SK-N-SH treated with all-trans-retinoic acid at 6 μM for 48 hours (cell line): ENCODE data around the gene CISD3.

ENCODE experiments used
- ATAC-seq: fragments of 200-7000 bp; cut with Tn5 transposase; 3 replicates; pipeline ENCODE4 v1.9.1; 2020; ENCODE audit warnings: mild to moderate bottlenecking, moderate library complexity
- ARNTL ChIP-seq: fragments of 450-650 bp; formaldehyde crosslinking; IDR thresholded peaks from 2 replicates; pipeline ENCODE4 v1.5.0; 2020; ENCODE audit warnings: low read depth, mild to moderate bottlenecking, moderate library complexity, borderline replicate concordance
- BACH2 ChIP-seq: fragments of 250-450 bp; sonication (Bioruptor Pico); IDR thresholded peaks from 2 replicates; pipeline ENCODE4 v1.9.0; 2021; ENCODE audit warnings: mild to moderate bottlenecking, borderline replicate concordance
- CSDC2 ChIP-seq: fragments of 250-450 bp; sonication (Bioruptor Pico); IDR thresholded peaks from 2 replicates; pipeline ENCODE4 v1.5.0; 2020; ENCODE audit warnings: mild to moderate bottlenecking, moderate library complexity
- GLIS3 ChIP-seq: fragments of 250-450 bp; sonication (Bioruptor Pico); IDR thresholded peaks from 2 replicates; pipeline ENCODE4 v1.5.0; 2020; ENCODE audit warnings: mild to moderate bottlenecking, moderate library complexity
- ISL1 ChIP-seq: fragments of 250-450 bp; sonication (Bioruptor Pico); IDR thresholded peaks from 2 replicates; pipeline ENCODE4 v2.1.2; 2022; ENCODE audit warnings: mild to moderate bottlenecking, moderate library complexity
- OSR1 ChIP-seq: fragments of 250-450 bp; sonication (Bioruptor Pico); IDR thresholded peaks from 2 replicates; pipeline ENCODE4 v1.8.0; 2022; ENCODE audit warnings: moderate library complexity, mild to moderate bottlenecking, inconsistent platforms
- PPARA ChIP-seq: fragments of 250-450 bp; sonication (Bioruptor Pico); IDR thresholded peaks from 2 replicates; pipeline ENCODE4 v1.5.0; 2020; ENCODE audit warnings: mild to moderate bottlenecking, borderline replicate concordance
- RARB ChIP-seq: fragments of 250-450 bp; sonication (Bioruptor Pico); IDR thresholded peaks from 2 replicates; pipeline ENCODE4 v1.8.0; 2021; ENCODE audit warnings: mild to moderate bottlenecking, moderate library complexity
- SNAI2 ChIP-seq: fragments of 250-450 bp; sonication (Bioruptor Pico); IDR thresholded peaks from 2 replicates; pipeline ENCODE4 v1.5.0; 2020; ENCODE audit warnings: mild to moderate bottlenecking, moderate library complexity
- TCF4 ChIP-seq: fragments of 250-450 bp; sonication (Bioruptor Pico); IDR thresholded peaks from 2 replicates; pipeline ENCODE4 v1.8.0; 2021; ENCODE audit warnings: mild to moderate bottlenecking, moderate library complexity, borderline replicate concordance
- TOX ChIP-seq: fragments of 250-450 bp; sonication (Bioruptor Pico); IDR thresholded peaks from 2 replicates; pipeline ENCODE4 v1.8.0; 2021; ENCODE audit warnings: mild to moderate bottlenecking, moderate library complexity, borderline replicate concordance
- ZC3H10 ChIP-seq: fragments of 250-450 bp; sonication (Bioruptor Pico); IDR thresholded peaks from 2 replicates; pipeline ENCODE4 v1.5.1; 2021; ENCODE audit warnings: mild to moderate bottlenecking, moderate library complexity
- ZFP3 ChIP-seq: fragments of 250-450 bp; sonication (Bioruptor Pico); IDR thresholded peaks from 2 replicates; pipeline ENCODE4 v1.5.0; 2020; ENCODE audit warnings: mild to moderate bottlenecking, moderate library complexity
- ZNF565 ChIP-seq: fragments of 450-650 bp; formaldehyde crosslinking; conservative IDR thresholded peaks from 2 replicates; pipeline ENCODE4 v1.5.0; 2020; ENCODE audit warnings: low read depth, mild to moderate bottlenecking, moderate library complexity
- ZNF70 ChIP-seq: fragments of 450-650 bp; formaldehyde crosslinking; IDR thresholded peaks from 2 replicates; pipeline ENCODE4 v1.5.0; 2020; ENCODE audit warnings: mild to moderate bottlenecking, moderate library complexity
- ZNF8 ChIP-seq: fragments of 450-650 bp; formaldehyde crosslinking; IDR thresholded peaks from 2 replicates; pipeline ENCODE4 v1.5.0; 2020; ENCODE audit warnings: mild to moderate bottlenecking, moderate library complexity
- TF ChIP-seq, protein P1 (sequence below): fragments of 250-450 bp; sonication (Bioruptor Pico); IDR thresholded peaks from 2 replicates; pipeline ENCODE4 v1.8.0; 2020; ENCODE audit warnings: mild to moderate bottlenecking, moderate library complexity, borderline replicate concordance
- TF ChIP-seq, protein P2 (sequence below): fragments of 250-450 bp; sonication (Bioruptor Pico); IDR thresholded peaks from 2 replicates; pipeline ENCODE4 v1.8.0; 2021; ENCODE audit warnings: low read depth, mild to moderate bottlenecking, moderate library complexity, borderline replicate concordance
- TF ChIP-seq, protein P3 (sequence below): fragments of 250-450 bp; sonication (Bioruptor Pico); IDR thresholded peaks from 2 replicates; pipeline ENCODE4 v1.5.1; 2020; ENCODE audit warnings: low read depth, mild to moderate bottlenecking, moderate library complexity
- TF ChIP-seq, protein P4 (sequence below): fragments of 250-450 bp; sonication (Bioruptor Pico); IDR thresholded peaks from 2 replicates; pipeline ENCODE4 v1.5.1; 2021; ENCODE audit warnings: mild to moderate bottlenecking, moderate library complexity

Gene CISD3

DNA sequence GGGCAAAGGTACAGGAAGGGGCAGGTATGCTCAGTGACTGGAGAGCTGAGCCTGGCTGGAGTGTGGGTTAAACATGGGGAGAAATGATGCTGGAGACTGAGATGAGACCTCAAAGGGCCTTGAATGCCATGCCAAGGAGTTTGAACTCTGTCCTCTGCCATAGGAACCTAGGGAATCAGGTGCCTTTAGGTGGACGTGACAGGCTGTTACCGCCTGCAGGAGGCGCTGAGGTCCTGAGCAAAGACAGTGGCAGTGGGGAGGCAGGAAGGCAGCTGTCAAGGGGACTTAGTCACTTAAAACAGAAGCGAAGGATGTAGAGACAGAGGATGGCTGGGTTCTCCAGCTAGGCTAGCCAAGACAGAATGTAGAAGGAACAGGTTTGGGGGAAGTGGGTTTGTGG lies 31.5 kb downstream of the CISD3 start (continued):
- TF ChIP-seq, protein P1, sequence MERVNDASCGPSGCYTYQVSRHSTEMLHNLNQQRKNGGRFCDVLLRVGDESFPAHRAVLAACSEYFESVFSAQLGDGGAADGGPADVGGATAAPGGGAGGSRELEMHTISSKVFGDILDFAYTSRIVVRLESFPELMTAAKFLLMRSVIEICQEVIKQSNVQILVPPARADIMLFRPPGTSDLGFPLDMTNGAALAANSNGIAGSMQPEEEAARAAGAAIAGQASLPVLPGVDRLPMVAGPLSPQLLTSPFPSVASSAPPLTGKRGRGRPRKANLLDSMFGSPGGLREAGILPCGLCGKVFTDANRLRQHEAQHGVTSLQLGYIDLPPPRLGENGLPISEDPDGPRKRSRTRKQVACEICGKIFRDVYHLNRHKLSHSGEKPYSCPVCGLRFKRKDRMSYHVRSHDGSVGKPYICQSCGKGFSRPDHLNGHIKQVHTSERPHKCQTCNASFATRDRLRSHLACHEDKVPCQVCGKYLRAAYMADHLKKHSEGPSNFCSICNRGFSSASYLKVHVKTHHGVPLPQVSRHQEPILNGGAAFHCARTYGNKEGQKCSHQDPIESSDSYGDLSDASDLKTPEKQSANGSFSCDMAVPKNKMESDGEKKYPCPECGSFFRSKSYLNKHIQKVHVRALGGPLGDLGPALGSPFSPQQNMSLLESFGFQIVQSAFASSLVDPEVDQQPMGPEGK (CRISPR knock-in tag) = no peak
- TF ChIP-seq ZNF8 (CRISPR knock-in tag) = no peak
- no peak for TF ChIP-seq GLIS3 (CRISPR knock-in tag)
- no peak for TF ChIP-seq OSR1 (CRISPR knock-in tag)
- TF ChIP-seq PPARA (CRISPR knock-in tag) = no peak
- TF ChIP-seq RARB (CRISPR knock-in tag) = no peak

DNA sequence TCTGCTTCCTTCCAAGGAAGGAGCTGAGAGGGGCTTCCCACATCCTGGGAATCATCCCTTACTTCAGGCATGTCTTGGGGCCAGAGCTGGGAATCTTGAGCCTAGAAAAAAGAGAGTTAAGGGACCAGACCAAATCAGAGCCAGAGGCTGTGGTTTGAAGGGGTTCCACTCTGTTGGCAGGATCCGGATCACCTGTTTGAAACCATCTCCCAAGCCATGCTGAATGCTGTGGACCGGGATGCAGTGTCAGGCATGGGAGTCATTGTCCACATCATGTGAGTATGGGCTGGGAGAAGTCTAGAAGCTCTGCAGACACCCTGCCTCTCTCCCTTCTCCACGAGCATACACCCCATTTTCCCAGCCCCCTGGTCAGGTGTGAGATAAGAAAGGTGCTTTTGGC lies 32.1 kb downstream of the CISD3 start:
- ATAC-seq = no peak
- TF ChIP-seq OSR1 (CRISPR knock-in tag) = no peak
- no peak for TF ChIP-seq GLIS3 (CRISPR knock-in tag)
- no peak for TF ChIP-seq ZNF70 (CRISPR knock-in tag)
- TF ChIP-seq, protein P2, sequence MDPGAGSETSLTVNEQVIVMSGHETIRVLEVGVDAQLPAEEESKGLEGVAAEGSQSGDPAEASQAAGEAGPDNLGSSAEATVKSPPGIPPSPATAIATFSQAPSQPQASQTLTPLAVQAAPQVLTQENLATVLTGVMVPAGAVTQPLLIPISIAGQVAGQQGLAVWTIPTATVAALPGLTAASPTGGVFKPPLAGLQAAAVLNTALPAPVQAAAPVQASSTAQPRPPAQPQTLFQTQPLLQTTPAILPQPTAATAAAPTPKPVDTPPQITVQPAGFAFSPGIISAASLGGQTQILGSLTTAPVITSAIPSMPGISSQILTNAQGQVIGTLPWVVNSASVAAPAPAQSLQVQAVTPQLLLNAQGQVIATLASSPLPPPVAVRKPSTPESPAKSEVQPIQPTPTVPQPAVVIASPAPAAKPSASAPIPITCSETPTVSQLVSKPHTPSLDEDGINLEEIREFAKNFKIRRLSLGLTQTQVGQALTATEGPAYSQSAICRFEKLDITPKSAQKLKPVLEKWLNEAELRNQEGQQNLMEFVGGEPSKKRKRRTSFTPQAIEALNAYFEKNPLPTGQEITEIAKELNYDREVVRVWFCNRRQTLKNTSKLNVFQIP = no peak
- TF ChIP-seq PPARA (CRISPR knock-in tag) = no peak
- TF ChIP-seq RARB (CRISPR knock-in tag) = no peak
- TF ChIP-seq TOX (CRISPR knock-in tag) = no peak
- no peak for TF ChIP-seq ARNTL (CRISPR knock-in tag)
- TF ChIP-seq, protein P1 (CRISPR knock-in tag) = no peak
- no peak for TF ChIP-seq BACH2 (CRISPR knock-in tag)
- no peak for TF ChIP-seq ZNF8 (CRISPR knock-in tag)
- no peak for TF ChIP-seq ZFP3 (CRISPR knock-in tag)

DNA sequence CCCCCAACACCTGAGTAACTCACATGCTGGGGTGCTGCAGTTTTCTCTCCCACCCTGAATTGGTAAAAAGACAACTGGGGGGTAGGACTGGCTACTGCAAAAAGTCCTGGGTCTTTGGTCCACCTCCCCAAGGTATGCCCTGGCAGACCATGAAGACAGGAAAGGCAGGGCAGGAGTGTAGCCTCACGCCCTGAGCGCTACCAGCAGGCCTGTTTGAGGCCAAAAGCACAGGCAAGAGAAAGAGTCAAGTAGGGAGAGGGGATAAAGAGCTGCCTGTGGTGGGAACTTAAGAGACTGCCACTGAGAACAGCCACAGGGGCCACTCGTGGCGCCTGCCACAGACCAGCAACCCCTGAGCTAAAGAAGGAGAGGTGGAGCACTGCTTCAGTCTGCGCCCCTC lies 36.2 kb downstream of the CISD3 start:
- TF ChIP-seq, protein P3, sequence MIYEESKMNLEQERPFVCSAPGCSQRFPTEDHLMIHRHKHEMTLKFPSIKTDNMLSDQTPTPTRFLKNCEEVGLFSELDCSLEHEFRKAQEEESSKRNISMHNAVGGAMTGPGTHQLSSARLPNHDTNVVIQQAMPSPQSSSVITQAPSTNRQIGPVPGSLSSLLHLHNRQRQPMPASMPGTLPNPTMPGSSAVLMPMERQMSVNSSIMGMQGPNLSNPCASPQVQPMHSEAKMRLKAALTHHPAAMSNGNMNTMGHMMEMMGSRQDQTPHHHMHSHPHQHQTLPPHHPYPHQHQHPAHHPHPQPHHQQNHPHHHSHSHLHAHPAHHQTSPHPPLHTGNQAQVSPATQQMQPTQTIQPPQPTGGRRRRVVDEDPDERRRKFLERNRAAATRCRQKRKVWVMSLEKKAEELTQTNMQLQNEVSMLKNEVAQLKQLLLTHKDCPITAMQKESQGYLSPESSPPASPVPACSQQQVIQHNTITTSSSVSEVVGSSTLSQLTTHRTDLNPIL = no peak
- TF ChIP-seq, protein P2 = no peak
- TF ChIP-seq, protein P1 (CRISPR knock-in tag) = no peak
- TF ChIP-seq ARNTL (CRISPR knock-in tag) (no peak), ZNF8 (CRISPR knock-in tag) (no peak)
- TF ChIP-seq, protein P4, sequence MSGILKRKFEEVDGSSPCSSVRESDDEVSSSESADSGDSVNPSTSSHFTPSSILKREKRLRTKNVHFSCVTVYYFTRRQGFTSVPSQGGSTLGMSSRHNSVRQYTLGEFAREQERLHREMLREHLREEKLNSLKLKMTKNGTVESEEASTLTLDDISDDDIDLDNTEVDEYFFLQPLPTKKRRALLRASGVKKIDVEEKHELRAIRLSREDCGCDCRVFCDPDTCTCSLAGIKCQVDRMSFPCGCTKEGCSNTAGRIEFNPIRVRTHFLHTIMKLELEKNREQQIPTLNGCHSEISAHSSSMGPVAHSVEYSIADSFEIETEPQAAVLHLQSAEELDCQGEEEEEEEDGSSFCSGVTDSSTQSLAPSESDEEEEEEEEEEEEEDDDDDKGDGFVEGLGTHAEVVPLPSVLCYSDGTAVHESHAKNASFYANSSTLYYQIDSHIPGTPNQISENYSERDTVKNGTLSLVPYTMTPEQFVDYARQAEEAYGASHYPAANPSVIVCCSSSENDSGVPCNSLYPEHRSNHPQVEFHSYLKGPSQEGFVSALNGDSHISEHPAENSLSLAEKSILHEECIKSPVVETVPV = no peak
- TF ChIP-seq, all 23 proteins: peak for 0
- ATAC-seq = no peak

DNA sequence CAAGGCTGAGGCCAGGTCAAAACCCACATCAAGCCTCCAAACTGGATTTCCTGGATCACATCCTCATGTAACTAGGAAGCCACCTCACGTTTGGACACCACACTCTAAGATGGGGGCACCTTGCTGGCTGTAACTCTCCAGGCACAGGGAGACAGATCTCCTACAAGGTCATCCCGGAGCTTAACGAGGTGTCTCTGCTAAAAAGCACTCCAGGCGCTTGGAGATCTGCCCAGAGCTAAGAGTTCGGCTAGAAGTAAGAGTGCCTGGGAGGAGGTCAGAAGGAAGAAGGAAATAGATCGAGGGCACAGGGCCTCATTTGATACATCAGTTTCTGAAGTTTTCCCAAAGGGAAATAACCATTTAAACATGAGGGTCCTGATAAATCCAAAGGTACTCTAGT lies 38.3 kb downstream of the CISD3 start:
- ATAC-seq = no peak
- TF ChIP-seq, protein P2 = no peak
- no peak for TF ChIP-seq SNAI2 (CRISPR knock-in tag)
- no peak for TF ChIP-seq ZNF565
- TF ChIP-seq ZC3H10 (CRISPR knock-in tag) = no peak
- TF ChIP-seq CSDC2 (CRISPR knock-in tag) = no peak
- TF ChIP-seq TCF4 = no peak
- TF ChIP-seq ZFP3 (CRISPR knock-in tag) = no peak
- no peak for TF ChIP-seq ISL1 (CRISPR knock-in tag)
- TF ChIP-seq ZNF8 (CRISPR knock-in tag) = no peak
- TF ChIP-seq, protein P1 (CRISPR knock-in tag) = no peak
